Upper lobe of left lung (tissue), 4 donors: ENCODE data around the gene NFATC2.

Source experiments
- CTCF ChIP-seq, 6 experiments: fragments of 450-650 bp in 4 of 6; fragments of 200-600 bp in 2 of 6; sonication (generic) in 2 of 6; IDR thresholded peaks; one replicate each; pipeline ENCODE4 v1.5.1; 2016 to 2019; ENCODE audit warnings: antibody characterized with exemption in 6 of 6
- POLR2A ChIP-seq, 4 donors: fragments of 450-650 bp; IDR thresholded peaks; one replicate each; pipeline ENCODE4 v1.5.1; 2016 to 2017; ENCODE audit warnings: antibody characterized with exemption in 4 of 4, mild to moderate bottlenecking in 2 of 4
- POLR2AphosphoS5 ChIP-seq, 2 donors: sonication (generic); formaldehyde crosslinking; IDR thresholded peaks; one replicate each; pipeline ENCODE4 v1.5.1; 2017; ENCODE audit warnings: antibody characterized with exemption in 2 of 2

GRCh38 chr20:51374456-51374830 lies 168.1 kb downstream of the NFATC2 start:
- no peak for TF ChIP-seq CTCF (IDR thresholded peaks at IDR 0.05)
- no peak for TF ChIP-seq POLR2A (IDR thresholded peaks at IDR 0.05)
- TF ChIP-seq POLR2AphosphoS5 (IDR thresholded peaks at IDR 0.05): no peak
